BJ (cell line): ENCODE measurements around the gene ATP6V0D1. TPM values are rescaled to one million over a fixed set of nuclear protein-coding genes. Genes with fewer than 3 reads are reported as not detected.
A peak's percentile ranks its signal among the peaks of the same experiment; 100 is the strongest.

Experiments used
- CTCF ChIA-PET: fragments of 350-600 bp; formaldehyde crosslinking; extraction: SDS; loops from one replicate; lab custom pipeline; 2021; ENCODE audit warnings: antibody characterized with exemption, inconsistent platforms; lab: Yijun Ruan, JAX
- POLR2A ChIA-PET: fragments of 300-600 bp; sonication (Branson Sonifier 250); formaldehyde crosslinking; extraction: SDS; loops from one replicate; lab custom pipeline; 2021; ENCODE audit warnings: antibody characterized with exemption; lab: Charles Lee
- DNase-seq: peaks from one replicate; pipeline ENCODE4 v3.0.0-alpha.2; 2011; ENCODE audit warnings: low read depth
- H3K27me3 ChIP-seq: 2 replicates; pipeline ENCODE4 v1.6.0; 2011; ENCODE audit warnings: low read length; ENCODE audit not compliant: control insufficient read depth, insufficient read depth
- H3K36me3 ChIP-seq: 2 replicates; pipeline ENCODE4 v1.5.1; 2011; ENCODE audit warnings: low read length; ENCODE audit not compliant: control insufficient read depth, insufficient read depth
- H3K4me3 ChIP-seq: 2 replicates; pipeline ENCODE4 v1.5.1; 2011; ENCODE audit warnings: low read depth, mild to moderate bottlenecking, control low read depth, low read length
- polyA minus RNA-seq: library from RNA; depleted of rRNA, polyadenylated mRNA; stranded (reverse); fragments of >200 nt; gene quantifications from 2 replicates; pipeline ENCODE4 v1.2.3, GENCODE V29; 2011; rRNA and poly(A)+ RNA removed
- polyA plus RNA-seq: library from polyadenylated mRNA; depleted of rRNA; stranded (reverse); fragments of >200 nt; gene quantifications from 2 replicates; pipeline ENCODE4 v1.2.3, GENCODE V29; 2011; rRNA removed
- TF ChIP-seq, protein P1 (sequence below): IDR thresholded peaks from 2 replicates; pipeline ENCODE4 v1.5.1; 2011; ENCODE audit warnings: low read depth, mild to moderate bottlenecking, control low read depth, inconsistent platforms, low read length, moderate library complexity; ENCODE audit not compliant: insufficient read depth

ATP6V0D1 gene
- polyA plus RNA-seq (111 and 155 TPM in 2 replicates), polyA minus RNA-seq (138 and 208 TPM in 2 replicates)

DNA sequence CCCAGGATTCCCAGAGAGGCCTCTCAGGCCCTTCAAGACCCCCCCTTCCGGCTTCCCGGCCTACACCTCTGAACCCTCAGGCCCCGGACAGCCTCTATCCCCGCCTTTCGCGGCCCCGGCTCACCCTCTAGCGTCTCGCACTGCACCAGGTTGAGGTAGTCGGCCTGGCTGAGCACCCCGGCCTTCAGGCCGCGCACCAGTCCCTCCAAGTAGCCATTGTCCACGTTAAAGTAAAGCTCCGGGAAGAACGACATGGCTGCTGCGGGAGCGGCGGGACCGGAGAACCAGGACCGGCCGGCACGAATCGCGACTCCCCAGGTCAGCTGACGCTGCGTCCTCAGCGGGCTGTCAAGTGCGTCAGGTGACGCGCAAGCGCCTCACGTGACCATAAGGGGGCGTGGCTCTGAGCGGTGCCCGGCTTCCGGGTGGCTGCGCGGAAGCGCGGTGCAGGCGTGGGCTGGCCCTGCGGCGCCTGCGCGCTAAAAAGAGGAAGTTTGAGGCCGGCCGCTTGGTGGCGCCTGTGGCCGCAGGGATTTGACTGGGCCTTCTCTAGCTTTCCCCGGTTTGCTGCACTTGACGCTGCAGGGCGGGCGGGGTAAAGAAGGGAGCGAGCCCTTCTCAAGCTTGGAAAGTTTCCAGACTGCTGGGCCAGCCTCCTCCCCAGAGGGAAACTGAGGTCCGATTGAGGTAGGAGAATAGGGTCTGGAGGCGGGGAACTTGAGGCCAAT, at the start of gene ATP6V0D1:
Gene ATP6V0D1, minus strand, starts transcription at position 325 of the 728 bp plus-strand sequence. Its CDS starts 71 bp downstream, at position 254.
- Histone ChIP-seq H3K4me3 (peak within 1 kb of the TSS; percentile 86), H3K27me3 (no peaks in the 10 kb centered on the region), H3K36me3 (no peaks in the 10 kb centered on the region)
- CTCF ChIA-PET, result interaction anchor here (0.6 to 8.8 kb wide), 35 partner anchors 9 to 220 kb away, joined by 3 to 63 read pairs (median 4); partner anchors contain the start of genes C16orf86, CARMIL2, CTCF and ENKD1
- POLR2A ChIA-PET, result interaction anchor here (0.7 kb wide), 1 partner anchor 13 kb away, joined by 3 read pairs; no protein-coding TSS in a partner anchor
- peak; percentile 89 for DNase-seq
- TF ChIP-seq, protein P1, sequence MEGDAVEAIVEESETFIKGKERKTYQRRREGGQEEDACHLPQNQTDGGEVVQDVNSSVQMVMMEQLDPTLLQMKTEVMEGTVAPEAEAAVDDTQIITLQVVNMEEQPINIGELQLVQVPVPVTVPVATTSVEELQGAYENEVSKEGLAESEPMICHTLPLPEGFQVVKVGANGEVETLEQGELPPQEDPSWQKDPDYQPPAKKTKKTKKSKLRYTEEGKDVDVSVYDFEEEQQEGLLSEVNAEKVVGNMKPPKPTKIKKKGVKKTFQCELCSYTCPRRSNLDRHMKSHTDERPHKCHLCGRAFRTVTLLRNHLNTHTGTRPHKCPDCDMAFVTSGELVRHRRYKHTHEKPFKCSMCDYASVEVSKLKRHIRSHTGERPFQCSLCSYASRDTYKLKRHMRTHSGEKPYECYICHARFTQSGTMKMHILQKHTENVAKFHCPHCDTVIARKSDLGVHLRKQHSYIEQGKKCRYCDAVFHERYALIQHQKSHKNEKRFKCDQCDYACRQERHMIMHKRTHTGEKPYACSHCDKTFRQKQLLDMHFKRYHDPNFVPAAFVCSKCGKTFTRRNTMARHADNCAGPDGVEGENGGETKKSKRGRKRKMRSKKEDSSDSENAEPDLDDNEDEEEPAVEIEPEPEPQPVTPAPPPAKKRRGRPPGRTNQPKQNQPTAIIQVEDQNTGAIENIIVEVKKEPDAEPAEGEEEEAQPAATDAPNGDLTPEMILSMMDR, result peak; percentile 87

DNA sequence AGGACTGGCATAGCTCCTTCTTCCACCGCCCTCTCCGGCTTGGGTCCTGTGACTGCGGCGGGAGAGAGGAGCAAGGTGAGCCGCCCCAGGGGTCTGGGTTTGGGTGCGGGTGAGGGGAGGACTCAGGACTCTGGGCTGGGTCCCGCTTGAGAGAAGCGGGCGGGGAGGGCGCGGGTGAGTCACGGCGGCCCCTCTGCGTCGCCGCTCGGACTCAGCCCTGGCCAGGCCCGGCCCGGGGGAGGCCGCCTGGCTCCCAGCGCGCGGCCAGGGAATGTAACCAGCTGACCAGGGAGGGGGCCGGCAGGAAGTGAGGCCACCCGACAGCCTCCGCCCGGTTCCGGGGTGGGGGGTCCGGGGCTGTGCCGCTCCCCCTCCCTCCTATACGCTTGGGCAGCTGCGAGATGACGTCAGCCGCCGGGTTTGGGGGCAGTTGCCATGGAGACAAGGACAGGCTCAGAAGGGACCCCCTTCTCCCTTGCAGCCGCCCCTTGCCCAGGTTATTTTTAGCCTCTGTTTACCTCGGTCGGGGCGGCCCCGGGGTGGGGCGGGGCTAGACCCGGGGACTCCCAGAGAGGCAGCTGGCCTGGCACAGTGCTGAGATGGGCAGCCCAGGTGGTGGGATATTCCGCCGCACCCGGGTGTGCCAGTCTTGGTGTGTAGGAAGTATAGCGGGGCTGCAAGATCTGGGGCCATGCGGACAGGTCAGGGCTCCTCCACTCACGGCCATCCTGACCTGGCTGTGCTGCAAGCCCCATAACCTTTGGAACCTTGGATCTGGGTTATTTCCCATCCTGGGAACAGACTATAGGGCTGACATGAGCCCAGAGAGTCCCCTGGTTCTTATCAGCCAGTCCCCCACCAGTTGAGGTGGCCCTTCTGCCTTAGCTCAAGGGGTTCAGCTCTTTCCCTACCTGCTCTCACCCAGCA, 49.3 kb upstream of the ATP6V0D1 start:
- DNase-seq, result peak; percentile 23
- ChIA-PET CTCF (interaction anchor here (1.0 to 2.9 kb wide), 10 partner anchors 10 to 137 kb away, joined by 3 to 34 read pairs (median 6); partner anchors contain the start of genes C16orf86, CARMIL2, CTCF and ENKD1), POLR2A (interaction anchor here (0.6 to 0.9 kb wide), 2 partner anchors 9 to 130 kb away, joined by 3 read pairs; partner anchors contain the start of gene ACD)
- Histone ChIP-seq H3K27me3 (no peaks in the 10 kb centered on the region), H3K36me3 (no peaks in the 10 kb centered on the region; the same call in 1 of the 2 replicates), H3K4me3 (peak overlapping the region; percentile 77)
- TF ChIP-seq, protein P1, result no peak

DNA sequence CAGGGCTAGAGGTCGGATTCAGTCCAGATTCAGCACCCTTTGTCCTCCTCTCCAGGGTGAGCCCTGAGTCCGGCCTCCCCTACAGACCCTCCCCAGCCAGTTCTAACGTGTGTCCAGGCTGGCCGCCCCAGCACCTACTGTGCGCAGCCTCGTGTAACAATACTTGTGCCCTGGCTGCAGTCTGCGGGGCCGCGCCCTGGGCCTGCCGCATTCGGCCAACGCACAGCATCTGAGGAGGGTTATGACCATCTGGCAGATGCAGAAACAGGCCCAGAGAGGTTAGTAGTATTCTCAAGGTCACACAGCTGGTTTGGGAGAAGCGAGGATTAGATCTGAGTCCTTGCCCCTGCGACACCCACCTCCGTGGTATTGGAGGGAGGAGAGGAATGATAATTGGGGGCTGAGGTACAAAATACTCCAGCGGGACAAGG, 48.6 kb upstream of the ATP6V0D1 start:
- no peaks in the 10 kb centered on the region for H3K36me3 ChIP-seq
- no peak for DNase-seq
- peak overlapping the region; percentile 77 for H3K4me3 ChIP-seq
- TF ChIP-seq, protein P1, result no peak
- no peaks in the 10 kb centered on the region for H3K27me3 ChIP-seq
- POLR2A ChIA-PET, result no interaction called here
- CTCF ChIA-PET, result interaction anchor here (1.0 to 2.9 kb wide), 10 partner anchors 9 to 138 kb away, joined by 3 to 34 read pairs (median 6); partner anchors contain the start of genes C16orf86, CARMIL2, CTCF and ENKD1

DNA sequence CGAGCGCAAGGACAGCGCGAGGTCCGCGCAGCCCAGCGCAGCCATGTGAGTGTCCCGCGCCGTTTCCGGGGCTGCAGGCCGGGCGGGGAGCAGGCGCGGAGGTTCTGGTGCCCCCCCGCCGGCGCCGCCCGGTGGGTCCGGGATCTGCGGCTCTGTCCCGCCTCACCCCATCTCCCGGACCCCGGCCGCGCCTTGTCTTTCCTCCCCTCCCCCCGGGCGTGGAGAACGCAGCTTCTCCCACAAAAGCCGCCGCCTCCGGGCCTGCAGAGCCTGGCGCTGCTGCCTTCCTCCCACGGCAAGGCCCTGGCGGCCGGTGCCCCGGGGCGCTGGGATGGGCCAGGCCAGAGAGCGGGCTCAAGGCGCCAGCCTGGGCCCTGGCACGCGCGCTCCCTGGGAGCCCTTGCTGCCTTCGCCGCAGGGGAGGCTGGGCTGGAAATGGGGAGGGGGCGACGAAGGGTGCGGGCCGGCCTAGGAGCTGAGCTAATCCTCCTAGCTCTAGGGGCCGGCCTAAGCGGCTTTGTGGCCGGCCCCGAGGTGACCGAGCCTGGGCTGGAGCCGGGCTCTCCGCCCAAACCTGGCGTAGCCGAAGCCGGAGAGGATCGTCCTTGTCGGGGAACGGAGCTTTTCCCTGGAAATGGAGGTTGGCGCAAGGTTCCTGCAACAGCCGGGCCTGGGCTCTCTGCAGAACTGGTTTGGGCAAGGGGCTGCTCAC, 48.1 kb upstream of the ATP6V0D1 start:
- ChIA-PET CTCF (interaction anchor here (0.7 to 2.9 kb wide), 9 partner anchors 8 to 138 kb away, joined by 4 to 34 read pairs (median 6); partner anchors contain the start of genes C16orf86, CARMIL2, CTCF and ENKD1), POLR2A (no interaction called here)
- Histone ChIP-seq H3K4me3 (peak overlapping the region; percentile 77), H3K27me3 (no peaks in the 10 kb centered on the region), H3K36me3 (no peaks in the 10 kb centered on the region)
- no peak for DNase-seq
- TF ChIP-seq, protein P1, result no peak
